Keratinocyte (primary cell): ENCODE data around the gene UBC. TPM values are rescaled to one million over a fixed set of nuclear protein-coding genes. Genes with fewer than 3 reads are reported as not detected.
"Not testable (repeated sequence)": the region's sequence is repeated elsewhere in the genome, so short reads cannot be mapped to it uniquely, and the experiment has no call there.

Experiments
- DNase-seq: peaks from one replicate; pipeline ENCODE4 v3.0.0-alpha.2; 2011; ENCODE audit warnings: low read depth, missing footprints, low spot score
- FAIRE-seq: peaks from 2 replicates; lab custom pipeline; 2011; peaks lifted over from hg19 to GRCh38; lab: Jason Lieb, UNC
- H2AFZ ChIP-seq: 2 replicates; pipeline ENCODE4 v1.6.0; 2012; ENCODE audit warnings: low read length, control low read depth, inconsistent platforms; ENCODE audit not compliant: control insufficient read depth
- H3K27ac ChIP-seq: 2 replicates; pipeline ENCODE4 v1.5.1; 2011; ENCODE audit warnings: low read length; ENCODE audit not compliant: control insufficient read depth, insufficient read depth
- H3K27me3 ChIP-seq: 3 replicates; pipeline ENCODE4 v1.6.0; 2011; ENCODE audit warnings: low read length; ENCODE audit not compliant: control insufficient read depth, insufficient read depth; ENCODE audit errors: extremely low read depth
- H3K36me3 ChIP-seq, 2 experiments: 2 replicates in 1 of 2; 3 replicates in 1 of 2; pipeline ENCODE4 v1.5.1; 2011; ENCODE audit warnings: low read length in 2 of 2, mild to moderate bottlenecking in 1 of 2; ENCODE audit not compliant: control insufficient read depth in 2 of 2, insufficient read depth in 2 of 2; ENCODE audit errors: extremely low read depth in 1 of 2
- H3K4me1 ChIP-seq: 3 replicates; pipeline ENCODE4 v1.5.1; 2011; ENCODE audit warnings: low read length; ENCODE audit not compliant: control insufficient read depth, insufficient read depth; ENCODE audit errors: extremely low read depth
- H3K4me2 ChIP-seq: 3 replicates; pipeline ENCODE4 v1.6.0; 2011; ENCODE audit warnings: low read depth, low read length; ENCODE audit not compliant: control insufficient read depth, insufficient read depth; ENCODE audit errors: extremely low read depth
- H3K4me3 ChIP-seq, 3 experiments: fragments of 200-600 bp in 1 of 3; sonication (generic) in 1 of 3; 2 replicates in 2 of 3; 3 replicates in 1 of 3; pipeline ENCODE4 v1.5.1; 2011 to 2016; ENCODE audit warnings: low read length in 3 of 3, mild to moderate bottlenecking in 3 of 3, control low read depth in 2 of 3, inconsistent platforms in 1 of 3, low read depth in 1 of 3, mixed read lengths in 1 of 3, mixed run types in 1 of 3, moderate library complexity in 1 of 3; ENCODE audit not compliant: control insufficient read depth in 2 of 3, insufficient read depth in 2 of 3; ENCODE audit errors: extremely low read depth in 1 of 3
- H3K79me2 ChIP-seq: 2 replicates; pipeline ENCODE4 v1.6.0; 2012; ENCODE audit warnings: low read length; ENCODE audit not compliant: control insufficient read depth, insufficient read depth
- H3K9ac ChIP-seq: 3 replicates; pipeline ENCODE4 v1.6.0; 2011; ENCODE audit warnings: low read length; ENCODE audit not compliant: control insufficient read depth, insufficient read depth; ENCODE audit errors: extremely low read depth
- H3K9me1 ChIP-seq: 3 replicates; pipeline ENCODE4 v1.6.0; 2011; ENCODE audit warnings: low read length; ENCODE audit not compliant: control insufficient read depth, insufficient read depth; ENCODE audit errors: extremely low read depth
- H3K9me3 ChIP-seq: 2 replicates; pipeline ENCODE4 v1.5.1; 2012; ENCODE audit warnings: low read depth, low read length; ENCODE audit not compliant: control insufficient read depth
- H4K20me1 ChIP-seq: 3 replicates; pipeline ENCODE4 v1.6.0; 2011; ENCODE audit warnings: low read length; ENCODE audit not compliant: control insufficient read depth, insufficient read depth; ENCODE audit errors: extremely low read depth
- EZH2 ChIP-seq: IDR thresholded peaks from one replicate; pipeline ENCODE4 v1.6.1; 2012; ENCODE audit warnings: inconsistent platforms, mild to moderate bottlenecking, low read length, moderate library complexity
- dilution Hi-C: fragments of 300-500 bp; cut with MboI; formaldehyde crosslinking; loops from one replicate; pipeline ENCODE4 v1.7.0; 2020; ENCODE audit warnings: low sequenced_read_pairs; ENCODE audit not compliant: extremely low pct_ligation_motif_present
- polyA plus RNA-seq, 5 experiments: library from polyadenylated mRNA; depleted of rRNA in 3 of 5; stranded (reverse) in 3 of 5; stranded (forward) in 1 of 5; unstranded in 1 of 5; fragments of >200 nt; gene quantifications; 1 replicate in 1 of 5; 2 replicates in 3 of 5; 3 replicates in 1 of 5; pipeline versions ENCODE4 v1.2.1 to v1.2.3, GENCODE V29; 2011 to 2012; ENCODE audit warnings: missing spikeins in 2 of 5, low read depth in 1 of 5, low replicate concordance in 1 of 5
- TF ChIP-seq, protein P1 (sequence below), 3 experiments: IDR thresholded peaks in 1 of 3; conservative IDR thresholded peaks in 1 of 3; optimal IDR thresholded peaks in 1 of 3; 2 replicates in 2 of 3; 3 replicates in 1 of 3; pipeline versions ENCODE3 to v1.5.1; 2011; ENCODE audit warnings: low read length in 3 of 3, mild to moderate bottlenecking in 3 of 3, moderate library complexity in 2 of 3, control low read depth in 1 of 3, inconsistent platforms in 1 of 3; ENCODE audit not compliant: insufficient read depth in 2 of 3; ENCODE audit errors: extremely low read depth in 1 of 3

The UBC gene
- polyA plus RNA-seq, 1 donor (not counting 4 experiments of a cell fraction or from before 2014, with no cell fraction given), result 2,363 TPM

DNA sequence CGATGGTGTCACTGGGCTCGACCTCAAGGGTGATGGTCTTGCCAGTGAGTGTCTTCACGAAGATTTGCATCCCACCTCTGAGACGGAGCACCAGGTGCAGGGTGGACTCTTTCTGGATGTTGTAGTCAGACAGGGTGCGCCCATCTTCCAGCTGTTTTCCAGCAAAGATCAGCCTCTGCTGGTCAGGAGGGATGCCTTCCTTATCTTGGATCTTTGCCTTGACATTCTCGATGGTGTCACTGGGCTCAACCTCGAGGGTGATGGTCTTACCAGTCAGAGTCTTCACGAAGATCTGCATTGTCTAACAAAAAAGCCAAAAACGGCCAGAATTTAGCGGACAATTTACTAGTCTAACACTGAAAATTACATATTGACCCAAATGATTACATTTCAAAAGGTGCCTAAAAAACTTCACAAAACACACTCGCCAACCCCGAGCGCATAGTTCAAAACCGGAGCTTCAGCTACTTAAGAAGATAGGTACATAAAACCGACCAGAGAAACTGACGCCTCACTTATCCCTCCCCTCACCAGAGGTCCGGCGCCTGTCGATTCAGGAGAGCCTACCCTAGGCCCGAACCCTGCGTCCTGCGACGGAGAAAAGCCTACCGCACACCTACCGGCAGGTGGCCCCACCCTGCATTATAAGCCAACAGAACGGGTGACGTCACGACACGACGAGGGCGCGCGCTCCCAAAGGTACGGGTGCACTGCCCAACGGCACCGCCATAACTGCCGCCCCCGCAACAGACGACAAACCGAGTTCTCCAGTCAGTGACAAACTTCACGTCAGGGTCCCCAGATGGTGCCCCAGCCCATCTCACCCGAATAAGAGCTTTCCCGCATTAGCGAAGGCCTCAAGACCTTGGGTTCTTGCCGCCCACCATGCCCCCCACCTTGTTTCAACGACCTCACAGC is 717 bp downstream of the UBC start:
- no peaks in the 10 kb centered on the region for H3K9me1 ChIP-seq
- FAIRE-seq (no peak), DNase-seq (no peak)
- peaks cover 40% of the 10 kb centered on the region for H3K79me2 ChIP-seq
- TF ChIP-seq, protein P1, sequence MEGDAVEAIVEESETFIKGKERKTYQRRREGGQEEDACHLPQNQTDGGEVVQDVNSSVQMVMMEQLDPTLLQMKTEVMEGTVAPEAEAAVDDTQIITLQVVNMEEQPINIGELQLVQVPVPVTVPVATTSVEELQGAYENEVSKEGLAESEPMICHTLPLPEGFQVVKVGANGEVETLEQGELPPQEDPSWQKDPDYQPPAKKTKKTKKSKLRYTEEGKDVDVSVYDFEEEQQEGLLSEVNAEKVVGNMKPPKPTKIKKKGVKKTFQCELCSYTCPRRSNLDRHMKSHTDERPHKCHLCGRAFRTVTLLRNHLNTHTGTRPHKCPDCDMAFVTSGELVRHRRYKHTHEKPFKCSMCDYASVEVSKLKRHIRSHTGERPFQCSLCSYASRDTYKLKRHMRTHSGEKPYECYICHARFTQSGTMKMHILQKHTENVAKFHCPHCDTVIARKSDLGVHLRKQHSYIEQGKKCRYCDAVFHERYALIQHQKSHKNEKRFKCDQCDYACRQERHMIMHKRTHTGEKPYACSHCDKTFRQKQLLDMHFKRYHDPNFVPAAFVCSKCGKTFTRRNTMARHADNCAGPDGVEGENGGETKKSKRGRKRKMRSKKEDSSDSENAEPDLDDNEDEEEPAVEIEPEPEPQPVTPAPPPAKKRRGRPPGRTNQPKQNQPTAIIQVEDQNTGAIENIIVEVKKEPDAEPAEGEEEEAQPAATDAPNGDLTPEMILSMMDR (optimal IDR thresholded peaks at IDR 0.05 in 1 of 3, IDR thresholded peaks at IDR 0.05 in 1 of 3, conservative IDR thresholded peaks at IDR 0.05 in 1 of 3; ENCODE audit: extremely low read depth in 1 of 3, insufficient read depth in 2 of 3, low read length in 3 of 3), result peak; percentile 25 to 70 (median 39)
- TF ChIP-seq EZH2, result no peak
- H4K20me1 ChIP-seq, result peaks cover 31% of the 10 kb centered on the region
- no peaks in the 10 kb centered on the region for H3K27me3 ChIP-seq
- no peaks in the 10 kb centered on the region for H3K9me3 ChIP-seq
- dilution Hi-C loops, result no loop called here
- H3K4me1 ChIP-seq, result peaks cover 24% of the 10 kb centered on the region
- H3K4me2 ChIP-seq, result peak overlapping the region; percentile 78
- H3K36me3 ChIP-seq, result peaks cover 4 to 20% of the 10 kb centered on the region in 2 experiments
- peak overlapping the region; percentile 100 for H3K9ac ChIP-seq
- peak overlapping the region; percentile 61 to 98 (median 98) for H3K4me3 ChIP-seq
- peak overlapping the region; percentile 100 for H3K27ac ChIP-seq
- no peak overlapping the region for H2AFZ ChIP-seq

GRCh38 chr12:124912529-124913287 is 1.7 kb downstream of the UBC start:
- dilution Hi-C loops, FAIRE-seq, H2AFZ ChIP-seq, H3K9me3 ChIP-seq, DNase-seq, H3K9me1 ChIP-seq, H3K27me3 ChIP-seq: not testable (repeated sequence)
- Histone ChIP-seq H3K36me3 (peaks cover 4 to 20% of the 10 kb centered on the region in 2 experiments), H4K20me1 (peaks cover 34% of the 10 kb centered on the region), H3K79me2 (peaks cover 40% of the 10 kb centered on the region), H3K4me3 (peak overlapping the region; percentile 61 to 98 (median 98)), H3K4me2 (peak overlapping the region; percentile 78), H3K4me1 (peaks cover 14% of the 10 kb centered on the region), H3K27ac (peak overlapping the region; percentile 30), H3K9ac (peak overlapping the region; percentile 100)

- H3K27me3 ChIP-seq, dilution Hi-C loops, FAIRE-seq, H3K4me1 ChIP-seq, H2AFZ ChIP-seq, H3K9me3 ChIP-seq, DNase-seq, H3K27ac ChIP-seq, H3K9me1 ChIP-seq: not testable (repeated sequence)
- Histone ChIP-seq H4K20me1 (peaks cover 34% of the 10 kb centered on the region), H3K9ac (peak overlapping the region; percentile 20), H3K79me2 (peaks cover 40% of the 10 kb centered on the region), H3K4me3 (peak overlapping the region; percentile 13 to 38 (median 15)), H3K36me3 (peaks cover 4 to 20% of the 10 kb centered on the region in 2 experiments), H3K4me2 (peak overlapping the region; percentile 74)
Observed at GRCh38 chr12:124911521-124911920, 2.9 kb downstream of the UBC start.
